Endothelial cell of umbilical vein (primary cell): ENCODE measurements around the gene CBX2. TPM values are rescaled to one million over a fixed set of nuclear protein-coding genes. Genes with fewer than 3 reads are reported as not detected.

Experiments used
- BruUV-seq: library from RNA; stranded (reverse); fragments of 400-500 nt; replicated peaks from 2 replicates; lab custom pipeline; 2021; lab: Mats Ljungman, UMichigan
- CTCF ChIA-PET: fragments of 300-600, 350-600 bp; sonication (Branson Sonifier 250); formaldehyde crosslinking; loops from one replicate; lab custom pipeline; 2021; ENCODE audit warnings: antibody characterized with exemption, inconsistent platforms; lab: Charles Lee
- POLR2A ChIA-PET: fragments of 300-600, 350-600 bp; sonication (Branson Sonifier 250); formaldehyde crosslinking; loops from one replicate; lab custom pipeline; 2021; ENCODE audit warnings: antibody characterized with exemption, inconsistent platforms; lab: Charles Lee
- DNase-seq: peaks from one replicate; pipeline ENCODE4 v3.0.0-alpha.2; 2011; ENCODE audit warnings: low read depth, low spot score
- FAIRE-seq: peaks from 2 replicates; lab custom pipeline; 2011; peaks lifted over from hg19 to GRCh38; lab: Jason Lieb, UNC
- H2AFZ ChIP-seq: 2 replicates; pipeline ENCODE4 v1.6.0; 2012; ENCODE audit warnings: low read depth, low read length, control low read depth, inconsistent platforms
- H3K27ac ChIP-seq: 2 replicates; pipeline ENCODE4 v1.5.1; 2011; ENCODE audit warnings: low read depth, mild to moderate bottlenecking, control low read depth, low read length, moderate library complexity; ENCODE audit not compliant: insufficient read depth
- H3K27me3 ChIP-seq, 2 experiments: 2 replicates each; pipeline versions ENCODE4 v1.6.0 to v1.6.1; 2011; ENCODE audit warnings: low read length in 2 of 2, mixed read lengths in 1 of 2; ENCODE audit not compliant: control insufficient read depth in 2 of 2, insufficient read depth in 2 of 2
- H3K36me3 ChIP-seq, 2 experiments: 2 replicates in 1 of 2; 3 replicates in 1 of 2; pipeline ENCODE4 v1.5.1; 2011; ENCODE audit warnings: low read length in 2 of 2, mild to moderate bottlenecking in 1 of 2, moderate library complexity in 1 of 2; ENCODE audit not compliant: control insufficient read depth in 2 of 2, insufficient read depth in 2 of 2; ENCODE audit errors: extremely low read depth in 1 of 2
- H3K4me1 ChIP-seq: 3 replicates; pipeline ENCODE4 v1.5.1; 2011; ENCODE audit warnings: mild to moderate bottlenecking, low read length; ENCODE audit not compliant: control insufficient read depth, insufficient read depth; ENCODE audit errors: extremely low read depth
- H3K4me2 ChIP-seq: 2 replicates; pipeline ENCODE4 v1.6.1; 2011; ENCODE audit warnings: low read length, control low read depth, mixed read lengths; ENCODE audit not compliant: insufficient read depth
- H3K4me3 ChIP-seq, 3 experiments: fragments of 200-600 bp in 1 of 3; sonication (generic), shearing (Covaris generic) in 1 of 3; replicated peaks in 1 of 3; 2 replicates each; pipeline ENCODE4 v1.5.1; 2011 to 2016; ENCODE audit warnings: control low read depth in 3 of 3, low read length in 3 of 3, mild to moderate bottlenecking in 2 of 3, inconsistent platforms in 1 of 3, low read depth in 1 of 3, moderate library complexity in 1 of 3; ENCODE audit not compliant: insufficient read depth in 1 of 3
- H3K79me2 ChIP-seq: 2 replicates; pipeline ENCODE4 v1.6.0; 2012; ENCODE audit warnings: low read length, inconsistent platforms; ENCODE audit not compliant: control insufficient read depth, insufficient read depth
- H3K9ac ChIP-seq: replicated peaks from 2 replicates; pipeline ENCODE3; 2011; ENCODE audit warnings: low read length, control low read depth; ENCODE audit not compliant: insufficient read depth; ENCODE audit errors: extremely low read depth
- H3K9me1 ChIP-seq: replicated peaks from 3 replicates; pipeline ENCODE4 v1.6.0; 2011; ENCODE audit warnings: mild to moderate bottlenecking, low read length; ENCODE audit not compliant: control insufficient read depth, insufficient read depth; ENCODE audit errors: extremely low read depth
- H3K9me3 ChIP-seq: replicated peaks from 2 replicates; pipeline ENCODE4 v1.5.1; 2012; ENCODE audit warnings: low read length, inconsistent platforms; ENCODE audit not compliant: control insufficient read depth, insufficient read depth
- H4K20me1 ChIP-seq: replicated peaks from 2 replicates; pipeline ENCODE3; 2011; ENCODE audit warnings: mild to moderate bottlenecking, low read length; ENCODE audit not compliant: control insufficient read depth, insufficient read depth; ENCODE audit errors: extremely low read depth
- CTCF ChIP-seq, 2 donors: IDR thresholded peaks; 1 replicate in 1 of 2; 2 replicates in 1 of 2; pipeline ENCODE4 v1.5.1; 2011; ENCODE audit warnings: low read length in 2 of 2, mild to moderate bottlenecking in 2 of 2, moderate library complexity in 2 of 2, control low read depth in 1 of 2, inconsistent platforms in 1 of 2, low read depth in 1 of 2; ENCODE audit not compliant: insufficient read depth in 1 of 2; ENCODE audit errors: extremely low read depth in 1 of 2
- EZH2 ChIP-seq: IDR thresholded peaks from 2 replicates; pipeline ENCODE4 v1.6.1; 2012; ENCODE audit warnings: borderline replicate concordance, low read depth, mild to moderate bottlenecking, moderate library complexity, low read length, inconsistent platforms; ENCODE audit not compliant: severe bottlenecking
- FOS ChIP-seq: IDR thresholded peaks from 2 replicates; pipeline ENCODE4 v1.6.1; 2011; ENCODE audit warnings: mild to moderate bottlenecking, low read length, moderate library complexity, borderline replicate concordance; ENCODE audit not compliant: insufficient read depth
- GATA2 ChIP-seq: IDR thresholded peaks from 2 replicates; pipeline ENCODE4 v1.7.0; 2011; ENCODE audit warnings: low read depth, mild to moderate bottlenecking, moderate library complexity, mixed read lengths, low read length; ENCODE audit not compliant: insufficient read length, insufficient read depth
- JUN ChIP-seq: IDR thresholded peaks from 2 replicates; pipeline ENCODE4 v1.6.1; 2011; ENCODE audit warnings: borderline replicate concordance, low read depth; ENCODE audit not compliant: insufficient read length, insufficient read depth
- MYC ChIP-seq: IDR thresholded peaks from one replicate; pipeline ENCODE4 v1.6.1; 2011; ENCODE audit warnings: mild to moderate bottlenecking, low read depth, low read length
- POLR2A ChIP-seq: IDR thresholded peaks from 2 replicates; pipeline ENCODE4 v1.6.1; 2012; ENCODE audit warnings: low read depth, mild to moderate bottlenecking, control low read depth, low read length
- POLR2AphosphoS5 ChIP-seq: IDR thresholded peaks from 2 replicates; pipeline ENCODE4 v1.6.1; 2012; ENCODE audit warnings: low read depth, mild to moderate bottlenecking, control low read depth, low read length, moderate library complexity; ENCODE audit not compliant: insufficient read depth
- dilution Hi-C: fragments of 300-500 bp; cut with MboI; formaldehyde crosslinking; loops from one replicate; pipeline ENCODE4 v1.15.0; 2019; ENCODE audit warnings: low sequenced_read_pairs; ENCODE audit not compliant: extremely low pct_ligation_motif_present
- intact Hi-C: fragments of 100-400 bp; cut with micrococcal nuclease; formaldehyde crosslinking; loops from one replicate; pipeline ENCODE4 v1.10.0; 2022
- polyA plus RNA-seq, 4 experiments: library from polyadenylated mRNA; depleted of rRNA in 3 of 4; stranded (reverse) in 3 of 4; unstranded in 1 of 4; fragments of >200 nt; gene quantifications; 2 replicates each; pipeline versions ENCODE4 v1.2.1 to v1.2.3, GENCODE V29; 2011 to 2012; ENCODE audit warnings: missing spikeins in 1 of 4
- total RNA-seq: library from RNA; stranded (reverse); gene quantifications from 2 replicates; pipeline ENCODE4 v1.2.3, GENCODE V29; 2021
- TF ChIP-seq, protein P1 (sequence below): IDR thresholded peaks from 2 replicates; pipeline ENCODE4 v1.6.1; 2011; ENCODE audit not compliant: insufficient read depth, insufficient read length

The CBX2 gene
- total and polyA plus RNA-seq, 2 donors (not counting 3 experiments of a cell fraction or from before 2014, with no cell fraction given), result 10.5 to 20.0 TPM

GRCh38 chr17:79748295-79749099 is 29.5 kb upstream of the CBX2 start:
- Histone ChIP-seq H4K20me1 (no peaks in the 10 kb centered on the region), H3K27ac (no peak overlapping the region), H3K27me3 (peaks cover 27 to 41% of the 10 kb centered on the region in 2 experiments), H3K4me2 (no peak overlapping the region), H3K4me3 (no peak overlapping the region), H3K36me3 (no peaks in the 10 kb centered on the region), H2AFZ (no peak overlapping the region), H3K79me2 (no peaks in the 10 kb centered on the region), H3K9ac (no peak overlapping the region), H3K9me1 (no peaks in the 10 kb centered on the region), H3K9me3 (no peaks in the 10 kb centered on the region), H3K4me1 (no peaks in the 10 kb centered on the region)
- POLR2A ChIA-PET, result no interaction called here
- dilution Hi-C loops, result no loop called here
- intact Hi-C loops, result loop anchor here (10.0 kb wide), 1 partner anchor 176 kb away; no protein-coding TSS in a partner anchor
- BruUV-seq, result no TSS peak
- CTCF ChIA-PET, result interaction anchor here (0.7 kb wide), 1 partner anchor 12 kb away, joined by 3 read pairs; no protein-coding TSS in a partner anchor
- FAIRE-seq (no peak), DNase-seq (no peak)
- TF ChIP-seq EZH2 (peak; percentile 22), JUN (no peak)

- Histone ChIP-seq H3K36me3 (no peaks in the 10 kb centered on the region), H3K79me2 (no peaks in the 10 kb centered on the region), H3K4me3 (no peak overlapping the region), H3K9me1 (no peaks in the 10 kb centered on the region), H3K9me3 (no peaks in the 10 kb centered on the region), H3K4me2 (no peak overlapping the region), H4K20me1 (no peaks in the 10 kb centered on the region), H3K27ac (no peak overlapping the region), H3K4me1 (no peaks in the 10 kb centered on the region), H3K27me3 (peaks cover 27 to 41% of the 10 kb centered on the region in 2 experiments), H2AFZ (no peak overlapping the region), H3K9ac (no peak overlapping the region)
- TF ChIP-seq POLR2AphosphoS5 (no peak), JUN (no peak), CTCF (IDR thresholded peaks at IDR 0.05; ENCODE audit: extremely low read depth in 1 of 2, insufficient read depth in 1 of 2, low read depth in 1 of 2, low read length in 2 of 2) (no peak), EZH2 (no peak), FOS (no peak), MYC (no peak), GATA2 (no peak), POLR2A (no peak)
- TF ChIP-seq, protein P1, sequence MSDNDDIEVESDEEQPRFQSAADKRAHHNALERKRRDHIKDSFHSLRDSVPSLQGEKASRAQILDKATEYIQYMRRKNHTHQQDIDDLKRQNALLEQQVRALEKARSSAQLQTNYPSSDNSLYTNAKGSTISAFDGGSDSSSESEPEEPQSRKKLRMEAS, result no peak
- intact Hi-C loops, result loop anchor here (10.0 kb wide), 1 partner anchor 176 kb away; no protein-coding TSS in a partner anchor
- FAIRE-seq, result no peak
- dilution Hi-C loops, result no loop called here
- ChIA-PET POLR2A (no interaction called here), CTCF (interaction anchor here (0.7 to 1.2 kb wide), 2 partner anchors 9 to 11 kb away, joined by 3 read pairs; no protein-coding TSS in a partner anchor)
- no TSS peak for BruUV-seq
- no peak for DNase-seq
These were observed 28.7 kb upstream of the CBX2 start for GRCh38 chr17:79749156-79749815.
